ENCODE data around the gene CA10.

The CA10 gene

GRCh38 chr17:52145476-52145875, 13.0 kb downstream of the CA10 start:
- DNase-seq = no peak

- DNase-seq = no peak
Measured at GRCh38 chr17:52143542-52143941, 15.0 kb downstream of the CA10 start.

- DNase-seq = no peak
Measured at GRCh38 chr17:52140601-52141000, 17.9 kb downstream of the CA10 start.

GRCh38 chr17:52138752-52139151, 19.8 kb downstream of the CA10 start:
- DNase-seq = no peak

- DNase-seq = no peak
Measured at GRCh38 chr17:52138350-52138749, 20.2 kb downstream of the CA10 start.

GRCh38 chr17:52136166-52136565, 22.3 kb downstream of the CA10 start:
- no peak for DNase-seq

GRCh38 chr17:52134641-52135040, 23.9 kb downstream of the CA10 start:
- DNase-seq = no peak

GRCh38 chr17:52128721-52129120, 29.8 kb downstream of the CA10 start:
- DNase-seq = no peak

- DNase-seq = no peak
Measured at GRCh38 chr17:52124993-52125392, 33.5 kb downstream of the CA10 start.

GRCh38 chr17:52124561-52124960, 34.0 kb downstream of the CA10 start:
- no peak for DNase-seq

- DNase-seq = no peak
Measured at GRCh38 chr17:52120465-52120864, 38.0 kb downstream of the CA10 start.

- no peak for DNase-seq
Measured at GRCh38 chr17:52110923-52111581, 47.5 kb downstream of the CA10 start.

- DNase-seq = no peak
Measured at GRCh38 chr17:52106638-52107261, 51.8 kb downstream of the CA10 start.

- no peak for DNase-seq
Measured at GRCh38 chr17:52106072-52106471, 52.4 kb downstream of the CA10 start.

- DNase-seq = no peak
Measured at GRCh38 chr17:52105591-52105990, 52.9 kb downstream of the CA10 start.

GRCh38 chr17:52096056-52096455, 62.5 kb downstream of the CA10 start:
- DNase-seq = no peak

- no peak for DNase-seq
Measured at GRCh38 chr17:52084176-52084575, 74.3 kb downstream of the CA10 start.

- DNase-seq = no peak
Measured at GRCh38 chr17:52079496-52079895, 79.0 kb downstream of the CA10 start.

- DNase-seq = no peak
Measured at GRCh38 chr17:52071712-52072111, 86.8 kb downstream of the CA10 start.

- peak; percentile 16 for DNase-seq
Measured at GRCh38 chr17:52064791-52065211, 93.7 kb downstream of the CA10 start.

- no peak for DNase-seq
Measured at GRCh38 chr17:52049496-52049895, 109.0 kb downstream of the CA10 start.

GRCh38 chr17:52049051-52049450, 109.5 kb downstream of the CA10 start:
- no peak for DNase-seq

- DNase-seq = no peak
Measured at GRCh38 chr17:52048137-52048898, 110.2 kb downstream of the CA10 start.

- no peak for DNase-seq
Measured at GRCh38 chr17:52047086-52047485, 111.4 kb downstream of the CA10 start.
